ENCODE results near the gene TIMM13. TPM values are rescaled to one million over a fixed set of nuclear protein-coding genes. Genes with fewer than 3 reads are reported as not detected.
"Not testable (repeated sequence)": the region's sequence is repeated elsewhere in the genome, so short reads cannot be mapped to it uniquely, and the experiment has no call there.

TIMM13 gene
- polyA plus RNA-seq (ENCODE audit: insufficient read length in 4 of 4), result 100 to 1,000 TPM in 1 of 4 donors, 10 to 100 TPM in 3; 62.6 to 125 (median 71.4) TPM

DNA sequence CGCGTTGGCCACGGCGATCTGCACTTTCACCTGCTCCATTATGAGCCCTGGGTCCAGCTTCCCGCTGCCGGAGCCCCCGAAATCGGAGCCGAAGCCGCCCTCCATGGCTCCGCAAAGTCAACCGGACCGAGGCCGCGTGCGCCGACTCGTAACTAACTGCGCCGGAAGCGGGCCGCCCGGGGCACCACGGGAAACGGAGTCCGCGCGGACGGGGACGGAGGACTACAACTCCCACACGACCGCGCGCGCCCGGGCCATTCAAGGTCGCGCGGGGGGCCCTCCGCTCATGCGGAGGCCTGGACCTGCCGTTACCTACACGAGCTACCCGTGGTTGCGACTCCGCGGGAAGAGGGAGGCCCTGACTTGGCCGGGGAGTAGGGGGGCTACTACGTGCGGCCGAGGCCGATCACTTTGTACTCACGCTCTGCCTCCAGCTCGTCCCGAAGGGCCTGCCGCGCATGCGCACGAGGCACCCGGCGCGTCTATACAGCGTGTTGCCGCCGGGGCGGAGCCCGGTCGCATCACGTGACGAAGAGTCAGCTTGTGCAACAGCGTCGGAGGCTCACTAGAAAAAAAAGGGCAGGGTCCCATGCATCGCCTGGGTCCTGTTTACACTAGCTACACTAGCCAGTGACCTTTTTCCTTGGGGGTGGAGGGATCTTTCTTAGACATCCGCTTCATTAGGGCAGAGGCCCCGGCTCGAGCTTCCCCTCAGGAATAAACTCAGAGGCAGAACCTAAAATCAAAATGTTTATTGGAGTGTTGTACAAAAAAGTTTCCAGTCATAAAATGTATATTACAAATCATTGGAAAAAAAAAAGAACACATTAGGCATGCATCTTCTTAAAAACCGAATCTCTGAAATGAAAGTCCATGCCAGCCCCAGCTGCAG, at the start of gene TIMM13:
Gene TIMM13, minus strand, starts transcription at position 158 of the 892 bp plus-strand sequence. Its CDS starts 53 bp downstream, at position 105.
- peak; percentile 93 to 99 (median 94) for DNase-seq (ENCODE audit: low read depth in 4 of 4, low spot score in 3 of 4)

DNA sequence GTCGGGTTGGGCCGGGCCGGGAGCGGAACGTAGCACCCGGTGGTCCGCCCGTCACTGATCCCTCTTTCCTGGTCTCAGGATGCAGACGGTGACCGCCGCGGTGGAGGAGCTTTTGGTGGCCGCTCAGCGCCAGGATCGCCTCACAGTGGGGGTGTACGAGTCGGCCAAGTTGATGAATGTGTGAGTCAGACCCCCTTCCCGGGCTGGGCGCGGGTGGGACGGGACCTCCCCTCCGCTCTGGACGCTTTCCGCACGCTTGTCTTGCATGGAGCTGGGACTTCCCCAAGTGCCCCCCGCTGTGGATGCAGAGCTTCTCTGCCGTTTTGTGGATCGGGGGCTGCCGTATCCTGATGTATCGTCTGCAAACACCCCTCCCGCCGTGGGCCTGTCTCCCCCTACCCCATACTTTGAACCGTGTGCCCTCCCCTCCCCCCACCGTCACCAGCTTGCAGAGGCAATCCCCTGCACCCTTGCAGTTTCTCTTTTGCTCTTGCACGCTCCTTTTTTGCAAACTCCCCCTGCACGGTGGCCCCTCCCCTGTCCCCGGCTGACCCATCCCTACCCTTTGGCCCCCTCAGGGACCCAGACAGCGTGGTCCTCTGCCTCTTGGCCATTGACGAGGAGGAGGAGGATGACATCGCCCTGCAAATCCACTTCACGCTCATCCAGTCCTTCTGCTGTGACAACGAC, 49.2 kb upstream of the TIMM13 start:
- no peak for DNase-seq (ENCODE audit: low read depth in 4 of 4, low spot score in 3 of 4)

DNA sequence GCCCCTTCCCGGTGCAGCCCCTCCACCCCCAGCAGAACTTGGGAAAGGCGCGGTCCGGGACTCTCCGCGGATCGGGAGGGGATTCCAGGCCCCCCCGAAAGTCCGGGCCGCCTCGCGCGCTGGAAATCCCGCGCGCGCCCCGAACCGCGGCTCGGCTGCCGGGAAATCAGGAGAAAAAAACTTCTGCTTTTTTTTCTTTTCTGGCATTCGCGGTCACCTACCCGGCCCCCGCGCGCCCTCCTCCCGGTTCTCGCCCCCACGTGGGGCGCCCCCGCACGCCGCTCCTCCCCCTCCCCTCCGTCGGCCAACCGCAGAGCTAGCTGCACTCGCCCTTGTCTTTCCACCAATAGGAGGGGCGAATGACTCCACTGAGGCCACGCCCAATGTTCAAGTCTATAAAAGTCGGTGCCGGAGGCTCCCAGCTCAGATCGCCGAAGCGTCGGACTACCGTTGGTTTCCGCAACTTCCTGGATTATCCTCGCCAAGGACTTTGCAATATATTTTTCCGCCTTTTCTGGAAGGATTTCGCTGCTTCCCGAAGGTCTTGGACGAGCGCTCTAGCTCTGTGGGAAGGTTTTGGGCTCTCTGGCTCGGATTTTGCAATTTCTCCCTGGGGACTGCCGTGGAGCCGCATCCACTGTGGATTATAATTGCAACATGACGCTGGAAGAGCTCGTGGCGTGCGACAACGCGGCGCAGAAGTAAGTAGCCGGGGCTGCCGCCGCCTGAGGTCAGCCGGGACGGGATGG, 48.5 kb upstream of the TIMM13 start, which contains the start of gene GADD45B:
Gene GADD45B, plus strand, starts transcription at position 426 of the 749 bp plus-strand sequence. Its CDS starts 232 bp downstream, at position 658.
- peak; percentile 96 to 97 (median 97) for DNase-seq (ENCODE audit: low read depth in 4 of 4, low spot score in 3 of 4)

DNA sequence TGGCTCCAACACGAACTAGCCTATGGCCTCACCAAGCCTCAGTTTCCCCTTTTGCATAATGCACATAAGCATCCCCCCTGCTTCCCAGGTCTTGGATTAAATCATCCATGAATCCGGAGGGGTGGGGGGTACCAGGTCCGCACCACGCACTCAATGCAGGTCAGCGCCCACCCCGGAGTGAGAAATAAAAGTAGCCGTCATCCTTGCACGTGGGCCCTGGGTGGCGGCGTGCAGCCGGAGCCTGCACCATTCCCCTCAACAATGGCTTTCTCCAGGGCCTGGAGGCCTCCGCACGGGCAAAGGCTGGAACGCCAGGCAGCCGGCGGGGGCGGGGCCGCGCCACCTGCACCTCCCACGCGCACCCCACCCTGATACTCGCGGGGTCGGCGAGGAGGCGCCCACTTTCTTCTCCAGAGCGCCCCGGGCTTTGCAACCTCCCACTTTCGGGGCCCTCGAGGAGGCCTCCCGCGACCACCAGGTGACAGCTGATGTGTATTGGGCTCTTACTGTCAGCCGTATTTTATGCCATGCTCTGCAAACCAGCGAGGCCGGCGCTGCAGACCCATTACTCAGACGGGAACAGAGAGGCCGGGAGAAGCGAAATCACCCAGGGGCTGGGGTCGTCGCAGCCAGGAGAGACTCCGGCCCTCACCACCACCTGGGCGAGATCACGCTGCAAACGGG, 47.8 kb upstream of the TIMM13 start:
- DNase-seq (ENCODE audit: low read depth in 4 of 4, low spot score in 3 of 4), result no peak

DNA sequence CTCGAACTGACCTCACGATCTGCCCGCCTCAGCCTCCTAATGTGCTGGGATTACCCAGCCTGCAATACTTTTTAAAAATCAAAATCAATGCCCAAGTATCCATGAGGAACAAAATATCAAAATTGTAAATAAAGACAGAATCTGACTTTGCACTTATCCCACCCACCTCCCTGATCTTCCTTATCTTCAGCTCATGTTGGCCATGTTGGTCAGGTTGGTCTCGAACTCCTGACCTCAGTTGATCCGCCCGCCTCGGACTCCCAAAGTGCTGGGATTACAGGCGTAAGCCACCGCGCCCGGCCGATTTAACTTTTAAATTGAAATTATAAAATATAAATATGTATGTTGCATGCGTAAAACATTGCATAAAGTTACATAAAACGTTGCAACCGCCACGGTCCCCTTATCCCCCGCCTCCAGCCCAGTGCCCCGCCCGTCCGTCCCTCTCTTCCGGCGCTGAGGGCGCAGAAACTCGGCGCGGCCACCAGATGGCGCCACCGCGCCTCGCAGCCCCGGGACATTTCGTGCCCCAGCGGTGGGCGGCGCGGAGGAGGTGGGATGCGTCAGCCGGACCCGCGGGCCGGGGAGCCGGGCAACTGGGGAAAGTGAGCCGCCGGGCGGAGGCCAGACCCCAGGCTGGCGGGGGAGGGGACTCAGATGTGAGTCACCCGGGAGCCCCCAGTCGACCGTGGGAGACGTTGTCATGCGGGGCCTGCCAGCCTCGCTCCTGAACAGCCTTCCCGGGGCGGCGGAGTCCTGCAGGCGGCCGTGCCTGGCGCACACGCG, 47.0 kb upstream of the TIMM13 start:
- no peak for DNase-seq (ENCODE audit: low read depth in 4 of 4, low spot score in 3 of 4)

DNA sequence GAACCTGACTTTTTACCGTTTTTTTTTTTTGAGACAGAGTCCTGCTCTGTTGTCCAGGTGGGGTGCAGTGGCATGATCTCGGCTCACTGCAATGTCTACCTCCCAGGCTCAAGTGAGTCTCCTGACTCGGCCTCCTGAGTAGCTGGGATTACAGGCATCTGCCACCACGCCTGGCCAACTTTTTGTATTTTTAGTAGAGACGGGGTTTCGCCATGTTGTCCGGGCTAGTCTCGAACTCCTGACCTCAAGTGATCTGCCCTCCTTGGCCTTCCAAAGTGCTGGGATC, 42.5 kb upstream of the TIMM13 start:
- not testable (repeated sequence) for DNase-seq (ENCODE audit: low read depth in 4 of 4, low spot score in 3 of 4)

DNA sequence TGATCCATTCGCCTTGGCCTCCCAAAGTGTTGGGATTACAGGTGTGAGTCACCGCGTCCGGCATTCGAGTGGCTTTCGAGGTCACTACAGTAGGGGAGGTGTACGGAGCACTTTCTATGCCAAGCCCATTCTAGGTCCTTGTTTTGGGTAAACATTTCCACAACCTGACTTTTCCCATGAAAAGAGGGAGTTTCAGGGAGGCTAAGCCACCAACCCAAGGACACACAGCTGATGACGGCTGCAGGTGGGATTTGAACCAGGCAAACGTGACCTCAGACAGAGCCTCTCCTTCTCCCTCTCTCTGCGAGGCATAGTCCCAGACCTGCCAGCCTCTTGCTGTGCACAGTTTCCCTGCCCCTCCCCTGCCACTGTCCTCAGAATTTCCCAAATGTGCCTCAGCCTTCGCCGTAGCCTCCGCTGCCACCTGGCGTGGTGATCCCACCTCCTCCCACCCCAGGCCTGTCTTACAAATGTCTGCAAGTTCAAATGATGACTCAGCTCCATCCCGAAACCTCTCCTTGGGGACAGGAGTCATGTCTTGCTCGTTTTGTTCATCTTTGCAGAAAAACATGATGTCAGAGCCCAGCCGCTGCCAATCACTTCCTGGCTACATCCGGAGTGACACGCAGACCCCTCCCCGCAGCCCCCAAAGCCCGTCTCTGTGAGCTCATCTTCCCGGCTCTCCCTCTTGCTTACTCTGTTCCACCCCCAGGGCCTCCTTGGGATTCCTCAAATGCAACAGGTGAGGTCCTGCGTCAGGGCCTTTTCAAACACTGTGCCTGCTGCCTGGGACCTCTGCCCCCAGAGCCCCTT, 41.9 kb upstream of the TIMM13 start:
- no peak for DNase-seq (ENCODE audit: low read depth in 4 of 4, low spot score in 3 of 4)

DNA sequence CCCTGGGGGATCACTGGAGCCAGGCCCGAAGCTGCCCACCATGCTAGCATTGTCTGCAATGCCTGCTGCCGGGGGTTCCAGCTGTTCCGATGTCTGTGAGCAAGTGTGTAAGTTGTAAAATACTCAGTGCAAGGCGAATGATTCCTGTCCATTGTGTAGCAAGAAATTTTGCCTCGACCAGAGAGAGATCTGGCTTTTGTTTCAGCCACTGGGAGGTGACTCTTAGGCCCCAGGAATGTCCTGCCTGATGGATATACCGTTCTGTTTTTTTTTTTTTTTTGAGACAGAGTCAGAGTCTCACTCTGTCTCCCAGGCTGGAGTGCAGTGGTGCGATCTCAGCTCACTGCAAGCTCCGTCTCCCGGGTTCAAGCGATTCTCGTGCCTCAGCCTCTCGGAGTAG, 41.2 kb upstream of the TIMM13 start:
- no peak for DNase-seq (ENCODE audit: low read depth in 4 of 4, low spot score in 3 of 4)

DNA sequence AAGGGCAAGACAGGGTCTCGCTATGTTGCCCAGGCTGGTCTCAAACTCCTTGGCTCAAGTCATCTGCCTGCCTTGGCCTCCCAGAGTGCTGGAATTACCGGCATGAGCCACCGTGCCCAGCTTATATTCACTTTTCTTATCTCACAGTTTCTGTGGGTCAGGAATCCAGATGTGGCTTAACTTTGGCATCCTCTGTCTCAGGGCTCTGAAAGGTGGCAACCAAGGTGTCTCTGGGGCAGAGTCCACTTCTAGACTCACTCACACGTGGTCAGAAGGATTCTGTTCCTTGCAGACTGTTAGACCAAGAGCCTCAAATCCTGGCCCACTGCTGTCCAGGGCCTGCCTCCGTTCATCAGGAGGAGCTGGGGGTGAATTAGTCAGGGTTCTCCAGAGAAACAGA, 37.0 kb upstream of the TIMM13 start:
- no peak for DNase-seq (ENCODE audit: low read depth in 4 of 4, low spot score in 3 of 4)

DNA sequence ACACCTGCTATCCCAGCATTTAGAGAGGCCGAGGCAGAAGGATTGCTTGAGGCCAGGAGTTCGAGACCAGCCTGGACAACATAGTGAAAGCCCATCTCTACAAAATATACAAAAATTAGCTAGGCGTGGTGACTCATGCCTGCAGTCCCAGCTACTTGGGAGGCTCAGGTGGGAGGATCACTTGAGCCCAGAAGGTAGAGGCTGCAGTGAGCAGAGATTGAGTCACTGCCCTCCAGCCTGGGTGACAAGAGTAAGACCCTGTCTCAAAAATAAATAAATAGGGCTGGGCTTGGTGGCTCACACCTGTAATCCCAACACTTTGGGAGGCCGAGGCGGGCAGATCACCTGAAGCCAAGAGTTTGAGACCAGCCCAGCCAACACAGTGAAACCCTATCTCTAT, 36.3 kb upstream of the TIMM13 start:
- DNase-seq (ENCODE audit: low read depth in 4 of 4, low spot score in 3 of 4), result not testable (repeated sequence)

DNA sequence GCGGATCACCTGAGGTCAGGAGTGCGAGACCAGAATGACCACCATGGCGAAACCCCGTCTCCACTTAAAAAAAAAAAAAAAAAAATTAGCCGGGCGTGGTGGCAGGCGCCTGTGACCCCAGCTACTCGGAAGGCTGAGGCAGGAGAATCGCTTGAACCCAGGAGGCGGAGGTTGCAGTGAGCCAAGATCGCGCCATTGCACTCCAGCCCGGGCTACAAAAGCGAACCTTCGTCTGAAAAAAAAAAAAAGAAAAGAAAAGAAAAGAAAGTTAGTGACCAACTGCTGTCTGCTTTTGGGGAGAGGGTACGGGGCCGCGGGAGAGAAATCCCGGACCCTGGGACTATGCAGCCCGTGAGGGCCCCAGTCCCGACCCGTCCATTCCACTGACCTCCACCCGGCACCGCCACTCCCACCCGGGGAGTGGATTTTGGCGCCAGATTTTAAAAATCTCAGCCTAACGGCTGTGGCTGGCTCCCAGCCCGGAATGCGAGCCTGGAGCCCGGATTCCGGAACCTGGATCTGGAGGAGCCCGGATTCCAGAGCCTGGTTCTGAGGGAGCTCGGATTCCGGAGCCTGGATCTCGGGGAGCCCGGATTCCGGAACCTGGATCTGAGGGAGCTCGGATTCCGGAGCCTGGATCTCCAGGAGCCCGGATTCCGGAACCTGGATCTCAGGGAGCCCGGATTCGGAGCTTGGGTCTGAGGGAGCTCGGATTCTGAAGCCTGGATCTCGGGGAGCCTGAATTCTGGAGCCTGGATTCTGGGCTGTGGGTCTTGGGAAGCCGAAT, 35.4 kb upstream of the TIMM13 start:
- DNase-seq (ENCODE audit: low read depth in 4 of 4, low spot score in 3 of 4), result peak; percentile 82 to 96 (median 94)

DNA sequence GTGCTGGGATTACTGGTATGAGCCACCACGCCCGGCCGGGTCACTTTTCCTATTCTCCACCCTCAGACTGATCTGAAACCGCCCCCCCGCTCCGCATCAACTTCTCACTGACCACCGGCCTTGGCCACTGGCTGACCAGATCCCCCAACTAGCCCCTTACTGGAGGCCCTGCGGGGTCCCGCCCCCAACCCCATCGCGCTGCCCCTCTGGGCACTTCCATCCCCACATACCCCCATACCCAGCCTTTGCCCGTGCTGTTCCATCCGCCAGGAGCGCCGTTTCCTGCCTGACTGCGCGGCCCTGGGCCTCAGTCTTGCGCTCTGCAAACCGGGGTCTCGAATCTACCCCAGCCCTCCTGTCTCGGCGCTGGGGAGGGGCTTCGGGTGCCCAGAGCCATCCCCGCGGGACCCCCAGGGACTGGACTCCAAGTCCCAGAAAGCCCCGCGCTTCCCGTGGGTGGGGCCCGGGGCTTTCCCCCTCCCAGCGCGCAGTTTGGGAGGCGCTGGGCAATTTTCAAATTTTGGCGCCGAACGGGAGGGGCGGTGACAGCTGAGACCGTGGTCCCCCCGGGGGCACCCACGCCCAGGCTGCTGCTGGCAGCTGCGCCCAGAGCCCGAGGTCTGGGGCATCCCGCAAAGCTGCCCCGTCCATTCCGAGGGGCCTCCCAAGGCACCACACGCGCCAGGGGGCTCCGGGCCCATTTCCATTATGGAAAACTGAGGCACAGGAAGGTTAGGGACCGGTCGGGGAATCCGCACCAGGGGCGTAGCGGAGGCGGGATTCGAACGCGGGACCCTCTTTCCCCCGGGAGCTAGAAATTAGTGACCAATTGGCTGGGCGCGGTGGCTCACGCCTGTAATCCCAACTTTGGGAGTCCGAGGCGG, 34.6 kb upstream of the TIMM13 start:
- no peak for DNase-seq (ENCODE audit: low read depth in 4 of 4, low spot score in 3 of 4)

DNA sequence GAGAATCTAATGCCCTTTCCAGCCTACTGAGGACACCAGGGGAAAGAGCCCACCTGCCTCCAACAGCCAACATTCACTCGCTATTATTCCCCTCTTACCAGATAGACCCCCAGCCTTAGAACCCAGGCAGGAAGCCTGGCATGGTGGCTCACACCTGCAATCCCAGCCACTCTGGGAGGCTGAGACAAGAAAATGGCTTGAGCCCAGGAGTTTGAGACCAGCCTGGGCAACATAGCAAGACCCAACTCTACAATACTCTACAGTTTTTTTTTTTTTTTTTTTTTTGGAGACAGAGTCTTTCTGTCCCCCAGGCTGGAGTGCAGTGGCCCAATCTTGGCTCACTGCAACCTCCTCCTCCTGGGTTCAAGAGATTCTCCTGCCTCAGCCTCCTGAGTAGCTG, 32.9 kb upstream of the TIMM13 start:
- DNase-seq (ENCODE audit: low read depth in 4 of 4, low spot score in 3 of 4), result no peak

DNA sequence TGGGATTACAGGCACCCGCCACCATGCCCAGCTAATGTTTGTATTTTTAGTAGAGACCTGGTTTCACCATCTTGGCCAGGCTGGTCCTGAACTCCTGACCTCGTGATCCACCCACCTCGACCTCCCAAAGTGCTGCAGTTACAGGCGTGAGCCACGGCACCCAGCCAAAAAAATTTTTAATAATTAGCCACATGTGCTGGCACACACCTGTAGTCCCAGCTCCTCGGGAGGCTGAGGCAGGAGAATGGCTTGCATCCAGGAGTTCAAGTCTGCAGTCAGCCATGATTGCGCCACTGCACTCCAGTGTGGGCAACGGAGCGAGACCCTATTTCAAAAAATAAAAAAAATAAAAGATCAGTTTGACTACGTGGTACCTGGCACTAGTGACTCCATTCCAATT, 31.4 kb upstream of the TIMM13 start:
- not testable (repeated sequence) for DNase-seq (ENCODE audit: low read depth in 4 of 4, low spot score in 3 of 4)

DNA sequence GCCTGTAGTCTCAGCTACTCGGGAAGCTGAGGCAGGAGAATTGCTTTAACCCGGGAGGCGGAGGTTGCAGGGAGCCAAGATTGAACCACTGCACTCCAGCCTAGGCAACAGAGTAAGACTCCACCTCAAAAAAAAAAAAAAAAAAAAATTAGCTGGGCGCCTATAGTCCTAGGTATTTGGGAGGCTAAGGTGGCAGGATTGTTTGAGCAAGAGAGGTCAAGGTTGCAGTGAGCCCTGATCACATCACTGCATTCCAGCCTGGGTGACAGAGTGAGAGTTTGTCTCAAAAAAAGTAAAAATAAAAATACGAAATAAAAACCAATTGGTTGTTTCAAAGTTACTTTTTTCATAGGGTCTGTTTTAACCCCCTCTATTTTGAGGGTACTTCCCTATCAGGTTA, 30.7 kb upstream of the TIMM13 start:
- DNase-seq (ENCODE audit: low read depth in 4 of 4, low spot score in 3 of 4), result no peak

DNA sequence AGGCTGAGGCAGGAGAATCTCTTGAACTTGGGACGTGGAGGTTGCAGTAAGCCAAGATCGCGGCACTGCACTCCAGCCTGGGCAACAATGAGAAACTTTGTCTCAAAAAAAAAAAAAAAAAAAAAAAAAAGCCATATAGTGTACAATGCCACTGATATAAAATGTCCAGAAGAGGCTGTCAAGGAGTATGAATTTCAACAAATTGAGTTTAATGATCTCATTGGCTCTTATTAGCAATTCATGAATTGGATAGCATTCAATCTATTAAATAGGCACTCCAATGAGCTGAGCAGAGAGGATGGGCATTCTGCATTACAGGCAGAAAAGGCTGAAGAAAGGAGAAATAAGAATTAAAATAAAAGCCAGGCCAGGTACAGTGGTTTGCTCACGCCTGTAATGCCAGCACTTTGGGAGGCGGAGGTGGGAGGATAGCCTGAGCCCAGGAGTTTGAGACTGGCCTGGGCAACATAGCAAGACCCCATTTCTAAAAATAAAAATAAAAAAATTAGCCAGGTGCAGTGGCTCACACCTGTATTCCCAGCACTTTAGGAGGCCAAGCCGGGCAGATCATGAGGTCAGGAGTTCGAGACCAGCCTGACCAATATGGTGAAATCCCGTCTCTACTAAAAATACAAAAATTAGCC, 30.1 kb upstream of the TIMM13 start:
- DNase-seq (ENCODE audit: low read depth in 4 of 4, low spot score in 3 of 4), result no peak

All from right renal pelvis (tissue), 4 donors.